ENCODE data around the gene DEAF1. TPM values are rescaled to one million over a fixed set of nuclear protein-coding genes. Genes with fewer than 3 reads are reported as not detected.
A peak's percentile ranks its signal among the peaks of the same experiment; 100 is the strongest.

The DEAF1 gene
- total and polyA plus RNA-seq, 2 of the 13 experiments (the other 11 are each of a cell fraction or from before 2014, with no cell fraction given), result 22.3 to 29.6 TPM

- TF ChIP-seq ZNF503 (CRISPR knock-in tag; IDR thresholded peaks at IDR 0.05), result 0 out of 2 replicates have a peak, but pooled peaks have one; percentile 19
- TF ChIP-seq KLF15 (CRISPR knock-in tag; IDR thresholded peaks at IDR 0.05; ENCODE audit: borderline replicate concordance), result no peak
- TF ChIP-seq IRF9 (CRISPR knock-in tag; IDR thresholded peaks at IDR 0.05; ENCODE audit: borderline replicate concordance), result peak; percentile 83; the same call in 1 of the 2 replicates
- TF ChIP-seq KAT7 (CRISPR knock-in tag; IDR thresholded peaks at IDR 0.05; ENCODE audit: borderline replicate concordance), result no peak
- peak; percentile 87; the same call in 1 of the 2 replicates for TF ChIP-seq LBX2 (CRISPR knock-in tag; IDR thresholded peaks at IDR 0.05; ENCODE audit: borderline replicate concordance)
- peak; percentile 80 for TF ChIP-seq YEATS4 (CRISPR knock-in tag; IDR thresholded peaks at IDR 0.05; ENCODE audit: borderline replicate concordance)
- TF ChIP-seq RFXAP (CRISPR knock-in tag; IDR thresholded peaks at IDR 0.05; ENCODE audit: borderline replicate concordance), result 0 out of 2 replicates have a peak, but pooled peaks have one; percentile 24
- TF ChIP-seq NR3C1 (CRISPR knock-in tag; IDR thresholded peaks at IDR 0.05), result no peak
- no peak for TF ChIP-seq ZFP41 (CRISPR knock-in tag; IDR thresholded peaks at IDR 0.05; ENCODE audit: borderline replicate concordance)
- peak; percentile 81 for TF ChIP-seq MTERF4 (CRISPR knock-in tag; IDR thresholded peaks at IDR 0.05)
- TF ChIP-seq ZNF432 (CRISPR knock-in tag; IDR thresholded peaks at IDR 0.05; ENCODE audit: borderline replicate concordance), result no peak
- TF ChIP-seq MXI1 (IDR thresholded peaks at IDR 0.05; ENCODE audit: borderline replicate concordance, low read depth, low read length), result 0 out of 3 replicates have a peak, but pooled peaks have one; percentile 41
- TF ChIP-seq HNRNPLL (IDR thresholded peaks at IDR 0.05; ENCODE audit: low read depth, low read length, poor library complexity, severe bottlenecking), result peak; percentile 65
These were observed 671 bp upstream of the DEAF1 start, which contains the start of gene TMEM80 (continued) for GRCh38 chr11:695538-696248.
